ELF-1 (cell line): Measurements from ENCODE around the gene CFAP70.
A peak's percentile ranks its signal among the peaks of the same experiment; 100 is the strongest.

Experiments used
- DNase-seq: peaks from one replicate; pipeline ENCODE4 v3.0.0-alpha.2; 2016; ENCODE audit warnings: low read depth, low spot score

CFAP70 gene

DNA sequence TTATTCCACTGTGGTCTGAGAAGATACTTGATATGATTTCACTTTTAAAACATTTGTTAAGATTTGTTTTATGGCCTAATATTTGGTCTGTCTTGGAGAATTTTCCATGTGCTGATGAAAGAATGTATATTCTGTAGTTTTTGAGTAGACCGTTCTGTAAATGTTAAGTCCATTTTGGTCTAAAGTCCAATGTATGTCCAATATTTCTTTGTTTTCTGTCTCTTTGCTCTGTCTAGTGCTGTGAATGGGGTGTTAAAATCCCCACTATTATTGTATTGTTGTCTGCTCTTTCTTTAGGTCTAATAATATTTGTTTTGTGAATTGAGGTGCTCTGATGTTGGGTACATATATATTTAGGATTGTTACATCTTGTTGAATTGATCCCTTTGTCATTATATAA is 142.9 kb downstream of the CFAP70 start:
- no peak for DNase-seq

DNA sequence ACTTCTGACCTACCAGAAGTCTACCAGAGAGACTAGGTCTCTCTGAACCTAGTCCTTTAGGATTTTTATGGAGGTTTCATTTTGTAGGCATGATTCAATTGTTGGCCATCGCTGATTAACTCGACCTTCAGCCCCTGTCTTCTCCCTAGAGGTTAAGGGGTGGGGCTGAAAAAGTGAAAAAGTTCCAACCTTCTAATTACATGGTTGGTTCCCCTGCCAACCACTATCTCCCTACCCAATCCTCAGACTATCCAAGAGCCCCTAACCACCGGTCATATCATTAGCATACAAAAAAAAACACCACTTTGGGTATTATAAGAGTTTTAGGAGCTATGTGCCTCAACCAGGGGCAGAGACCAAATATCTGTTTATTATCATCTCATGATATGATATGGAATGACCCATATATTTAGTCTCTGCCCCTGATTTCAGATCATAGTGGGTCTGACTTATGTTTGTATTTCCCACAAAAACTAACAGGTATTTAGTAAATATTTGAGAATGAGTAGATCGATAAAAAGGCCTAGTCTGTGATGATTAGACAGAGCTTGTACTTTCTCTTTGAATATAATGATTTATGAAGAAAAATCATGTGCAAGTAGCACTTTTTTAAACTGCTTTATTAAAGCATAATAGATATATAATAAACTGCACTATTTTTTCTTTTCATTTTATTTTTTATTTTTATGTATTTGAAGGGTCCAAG is 147.4 kb downstream of the CFAP70 start:
- DNase-seq, result no peak

DNA sequence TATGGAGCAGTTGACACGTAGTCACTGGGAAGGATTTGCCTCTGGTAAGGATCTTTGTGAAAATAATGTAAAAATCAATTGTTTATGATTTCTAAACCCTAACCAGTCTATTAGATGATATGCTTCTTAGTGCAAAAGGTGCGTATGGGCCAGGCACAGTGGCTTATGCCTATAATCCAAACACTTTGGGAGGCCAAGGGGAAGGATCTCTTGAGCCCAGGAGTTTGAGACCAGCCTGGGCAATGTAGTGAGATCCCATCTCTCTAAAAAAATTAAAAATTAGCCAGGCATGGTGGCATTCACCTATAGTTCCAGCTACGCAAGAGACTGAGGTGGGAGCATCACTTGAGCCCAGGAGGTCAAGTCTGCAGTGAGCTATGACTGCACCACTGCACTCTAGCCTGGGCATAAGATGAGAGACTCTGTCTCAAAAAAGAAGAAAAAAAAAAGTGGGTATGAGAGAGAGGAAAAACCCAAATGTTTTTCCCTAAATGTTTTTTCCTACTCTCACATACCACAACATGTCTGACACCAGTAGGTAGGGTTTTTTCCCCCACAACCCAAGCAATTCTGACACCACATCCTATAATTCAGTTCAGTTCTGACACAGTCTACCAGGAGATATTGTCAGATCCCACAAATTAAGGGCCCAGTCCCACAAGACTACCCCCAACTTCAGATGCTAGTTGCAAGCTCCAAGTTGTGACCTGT is 148.1 kb downstream of the CFAP70 start:
- DNase-seq, result no peak

DNA sequence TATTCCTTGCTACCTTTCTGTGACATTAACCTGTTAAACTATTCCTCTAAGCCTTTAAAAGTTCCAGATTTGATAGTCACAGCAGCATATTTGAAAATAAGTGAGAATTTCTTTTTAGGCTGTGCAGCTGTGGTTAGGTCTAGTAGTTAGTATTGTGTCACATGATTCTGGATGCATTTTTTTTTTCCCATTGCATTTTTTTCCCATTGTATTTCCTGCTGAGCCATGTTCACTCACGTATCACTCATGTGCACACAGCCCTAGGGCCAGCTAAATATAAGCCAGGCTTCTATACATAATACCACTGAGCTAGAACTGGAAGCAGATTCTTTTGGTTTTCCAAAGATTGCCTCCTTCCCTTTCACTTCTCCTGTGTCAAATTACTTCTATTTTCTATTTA is 149.0 kb downstream of the CFAP70 start:
- DNase-seq, result no peak

DNA sequence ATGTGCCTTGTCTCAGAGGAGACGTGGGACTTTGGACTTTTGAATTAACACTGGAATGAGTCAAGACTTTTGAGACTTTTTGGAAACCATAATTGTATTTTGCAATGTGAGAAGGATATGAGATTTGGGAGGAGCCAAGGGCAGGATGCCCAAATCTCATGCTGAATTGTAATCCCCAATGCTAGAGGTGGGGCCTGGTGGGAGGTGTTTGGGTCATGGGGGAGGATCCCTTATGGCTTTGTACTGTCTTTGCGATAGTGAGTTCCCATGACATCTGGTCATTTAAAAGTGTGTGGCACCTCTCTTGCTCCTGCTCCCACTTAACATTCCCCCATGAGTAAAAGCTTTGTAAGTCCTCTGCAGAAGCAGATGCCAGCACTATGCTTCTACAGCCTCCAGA is 150.8 kb downstream of the CFAP70 start:
- DNase-seq, result no peak

DNA sequence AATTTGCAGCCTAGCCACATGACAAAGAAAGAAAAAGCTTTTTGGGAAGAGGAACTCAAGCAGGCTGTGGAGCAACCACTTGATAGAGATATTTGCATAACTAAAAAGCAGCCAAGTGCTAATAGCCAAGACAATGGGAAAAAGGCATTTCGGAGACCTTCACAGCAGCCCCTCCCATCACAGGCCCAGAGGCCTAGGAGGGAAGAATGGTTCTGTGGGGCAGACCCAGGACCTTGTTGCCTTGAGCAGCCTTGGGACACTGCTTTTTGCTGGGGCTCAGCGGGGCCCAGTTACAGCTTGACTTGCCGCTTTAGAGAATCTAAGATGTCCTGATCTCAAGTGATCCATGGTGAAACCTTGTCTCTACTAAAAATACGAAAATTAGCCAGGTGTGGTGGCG is 152.3 kb downstream of the CFAP70 start:
- DNase-seq, result peak; percentile 4

DNA sequence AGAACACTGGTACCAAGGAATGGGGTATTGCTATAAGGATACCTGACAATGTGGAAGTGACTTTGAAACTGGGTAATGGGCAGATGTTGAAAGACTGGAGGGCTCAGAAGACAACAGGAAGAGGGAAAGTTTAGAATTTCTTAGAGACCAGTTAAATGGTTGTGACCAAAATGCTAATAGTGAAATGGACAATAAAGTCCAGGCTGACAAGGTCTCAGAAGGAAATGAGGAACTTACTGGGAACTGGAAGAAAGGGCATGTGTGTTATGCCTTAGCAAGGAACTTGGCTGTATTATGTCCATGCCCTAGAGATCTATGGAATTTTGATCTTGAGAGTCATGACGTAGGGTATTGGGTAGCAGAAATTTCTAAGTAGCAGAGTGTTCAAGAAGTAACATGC is 152.8 kb downstream of the CFAP70 start:
- DNase-seq, result no peak

DNA sequence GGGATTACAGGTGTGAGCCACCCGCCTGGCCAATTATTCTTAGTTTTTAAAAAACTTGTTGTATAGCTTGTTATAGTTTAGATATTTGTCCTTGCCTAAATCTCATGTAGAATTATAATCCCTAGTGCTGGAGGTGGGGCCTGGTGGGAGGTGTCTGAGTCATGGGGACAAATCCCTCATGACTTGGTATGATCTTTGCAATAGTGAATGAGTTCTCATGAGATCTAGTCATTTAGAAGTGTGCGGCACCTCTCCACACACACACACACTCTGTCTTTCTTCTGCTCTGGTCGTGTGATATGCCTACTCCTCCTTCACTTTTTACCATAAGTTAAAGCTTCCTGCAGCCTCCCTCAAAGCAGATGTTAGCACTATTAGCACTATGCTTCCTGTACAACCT is 153.6 kb downstream of the CFAP70 start:
- no peak for DNase-seq
